Nephron progenitor cell (in vitro differentiated cells): ENCODE measurements around the gene BEND4.

Source experiments
- DNase-seq: peaks from one replicate; pipeline ENCODE4 v3.0.0; 2021
- H3K27ac Mint-ChIP-seq: 2 replicates; pipeline ENCODE4 v1.8.0; 2021; ENCODE audit warnings: mild to moderate bottlenecking, moderate library complexity, mixed read lengths
- H3K27me3 Mint-ChIP-seq: 2 replicates; pipeline ENCODE4 v1.8.0; 2021; ENCODE audit warnings: mild to moderate bottlenecking, low read depth, mixed read lengths; ENCODE audit not compliant: poor library complexity
- H3K36me3 Mint-ChIP-seq: 2 replicates; pipeline ENCODE4 v1.8.0; 2021; ENCODE audit warnings: low read depth, mixed read lengths
- H3K4me1 Mint-ChIP-seq: 2 replicates; pipeline ENCODE4 v1.8.0; 2021; ENCODE audit warnings: mixed read lengths
- H3K4me3 Mint-ChIP-seq: 2 replicates; pipeline ENCODE4 v1.8.0; 2021; ENCODE audit warnings: mild to moderate bottlenecking, moderate library complexity, mixed read lengths
- H3K9me3 Mint-ChIP-seq: 2 replicates; pipeline ENCODE4 v1.8.0; 2021; ENCODE audit warnings: mild to moderate bottlenecking, moderate library complexity, mixed read lengths
- CTCF ChIP-seq: fragments of 200-600 bp; sonication (generic); IDR thresholded peaks from 2 replicates; pipeline ENCODE4 v1.5.0; 2021; ENCODE audit warnings: antibody characterized with exemption

Gene BEND4

GRCh38 chr4:42067264-42067663, 85.2 kb downstream of the BEND4 start:
- H3K4me1 Mint-ChIP-seq = no peaks in the 10 kb centered on the region
- H3K27ac Mint-ChIP-seq = no peak overlapping the region
- H3K36me3 Mint-ChIP-seq = peaks cover 24% of the 10 kb centered on the region

GRCh38 chr4:42066402-42066801, 86.1 kb downstream of the BEND4 start:
- no peak for TF ChIP-seq CTCF
- Mint-ChIP-seq H3K27ac (no peak overlapping the region), H3K36me3 (peaks cover 15% of the 10 kb centered on the region), H3K27me3 (no peaks in the 10 kb centered on the region), H3K4me3 (no peak overlapping the region), H3K9me3 (no peaks in the 10 kb centered on the region), H3K4me1 (no peaks in the 10 kb centered on the region)
- no peak for DNase-seq

More at GRCh38 chr4:42067264-42067663, 85.2 kb downstream of the BEND4 start:
- no peak for DNase-seq
- no peaks in the 10 kb centered on the region for H3K27me3 Mint-ChIP-seq
- TF ChIP-seq CTCF = no peak
- H3K9me3 Mint-ChIP-seq = no peaks in the 10 kb centered on the region
- H3K4me3 Mint-ChIP-seq = no peak overlapping the region
